Measurements from ENCODE around the gene LOXL3.

- TF ChIP-seq CTCF (IDR thresholded peaks at IDR 0.05) (no peak), EZH2 (IDR thresholded peaks at IDR 0.05; ENCODE audit: borderline replicate concordance, insufficient read depth, low read depth, low read length, poor library complexity, severe bottlenecking) (no peak)
These were observed 21.6 kb upstream of the LOXL3 start for GRCh38 chr2:74575320-74575719.
